HG03457 (cell line): ENCODE results near the gene TNFRSF4.

ENCODE experiments used
- ATAC-seq: cut with Tn5 transposase; IDR thresholded peaks from one replicate; pipeline ENCODE4 v1.9.1; 2021; ENCODE audit warnings: moderate number of reproducible peaks; ENCODE audit not compliant: unreplicated experiment

TNFRSF4 gene

GRCh38 chr1:1219341-1219740, 5.4 kb upstream of the TNFRSF4 start:
- no peak for ATAC-seq

- ATAC-seq = no peak
Measured at GRCh38 chr1:1218524-1219200, 4.7 kb upstream of the TNFRSF4 start.

GRCh38 chr1:1217621-1218523, 3.9 kb upstream of the TNFRSF4 start:
- ATAC-seq = no peak

GRCh38 chr1:1216770-1217620, 3.0 kb upstream of the TNFRSF4 start:
- no peak for ATAC-seq

- ATAC-seq = no peak
Measured at GRCh38 chr1:1215881-1216605, 2.1 kb upstream of the TNFRSF4 start.

- ATAC-seq = no peak
Measured at GRCh38 chr1:1215080-1215676, 1.2 kb upstream of the TNFRSF4 start.

GRCh38 chr1:1212780-1213344, 1.1 kb downstream of the TNFRSF4 start:
- no peak for ATAC-seq

- no peak for ATAC-seq
Measured at GRCh38 chr1:1211541-1212441, 2.2 kb downstream of the TNFRSF4 start.

GRCh38 chr1:1210726-1211540, 3.0 kb downstream of the TNFRSF4 start:
- no peak for ATAC-seq

- ATAC-seq = no peak
Measured at GRCh38 chr1:1208713-1209433, 5.1 kb downstream of the TNFRSF4 start.

- ATAC-seq = no peak
Measured at GRCh38 chr1:1207571-1207892, 6.4 kb downstream of the TNFRSF4 start.

- ATAC-seq = no peak
Measured at GRCh38 chr1:1206966-1207531, 6.9 kb downstream of the TNFRSF4 start.

- ATAC-seq = no peak
Measured at GRCh38 chr1:1206376-1206965, 7.5 kb downstream of the TNFRSF4 start, which contains the start of gene TNFRSF18. TNFRSF18 (minus strand) TSS chr1:1206592; CDS start chr1:1206571, 21 bp downstream.

GRCh38 chr1:1205769-1206375, 8.1 kb downstream of the TNFRSF4 start:
- no peak for ATAC-seq

GRCh38 chr1:1204998-1205768, 8.8 kb downstream of the TNFRSF4 start:
- no peak for ATAC-seq
